Spinal cord (tissue), 10 donors: ENCODE measurements around the gene SMAD1. TPM values are rescaled to one million over a fixed set of nuclear protein-coding genes. Genes with fewer than 3 reads are reported as not detected.
A peak's percentile ranks its signal among the peaks of the same experiment; 100 is the strongest.

Experiments used
- DNase-seq, 6 donors: peaks; one replicate each; pipeline versions ENCODE4 v3.0.0 to v3.0.0-alpha.2; 2013 to 2015; ENCODE audit warnings: low spot score in 6 of 6, low read depth in 4 of 6
- H3K27ac ChIP-seq: one replicate; pipeline ENCODE4 v1.5.1; 2013; ENCODE audit warnings: low read depth, low read length, control low read depth
- H3K27me3 ChIP-seq: one replicate; pipeline ENCODE4 v1.6.1; 2013; ENCODE audit warnings: low read length; ENCODE audit not compliant: control insufficient read depth, insufficient read depth
- H3K36me3 ChIP-seq: one replicate; pipeline ENCODE4 v1.6.1; 2013; ENCODE audit warnings: low read length; ENCODE audit not compliant: control insufficient read depth, insufficient read depth
- H3K4me1 ChIP-seq: one replicate; pipeline ENCODE4 v1.6.1; 2013; ENCODE audit warnings: low read length; ENCODE audit not compliant: control insufficient read depth, insufficient read depth
- H3K4me3 ChIP-seq: one replicate; pipeline ENCODE4 v1.5.1; 2013; ENCODE audit warnings: low read depth, low read length, control low read depth
- H3K9me3 ChIP-seq: one replicate; pipeline ENCODE4 v1.6.1; 2013; ENCODE audit warnings: low read length; ENCODE audit not compliant: control insufficient read depth, insufficient read depth
- WGBS: methylation state at CpG from one replicate; pipeline ENCODE4 v1.1.5; 2013; ENCODE audit warnings: missing lambda C conversion rate; ENCODE audit not compliant: insufficient coverage; 5-methylcytosine and 5-hydroxymethylcytosine counted together
- long read RNA-seq, 4 donors: transcript quantifications; one replicate each; lab custom pipeline, GENCODE V29; 2026
- polyA plus RNA-seq, 2 donors: library from polyadenylated mRNA; unstranded; fragments of 120-200 nt; gene quantifications; one replicate each; pipeline ENCODE4 v1.2.1, GENCODE V29; 2013; ENCODE audit not compliant: insufficient read length in 2 of 2
- total RNA-seq, 2 donors: library from RNA; depleted of rRNA in 1 of 2; stranded (reverse); fragments of 120-200 nt in 1 of 2; fragments of >200 nt in 1 of 2; gene quantifications; one replicate each; pipeline versions ENCODE4 v1.2.3 to v1.2.4, GENCODE V29; 2013 to 2014
- donor health status: healthy.

SMAD1 gene
- 10 to 100 TPM; 33.8 to 43.3 TPM for total RNA-seq
- 10 to 100 TPM; 39.9 to 47.7 TPM for polyA plus RNA-seq
- long read RNA-seq, donor 1, transcript SMAD1-201 (7 exons, 1,966 nt): major isoform, 10 of 15 reads
- long read RNA-seq, donor 1, partial matches to known transcripts: 0 of 15 reads
- long read RNA-seq, donor 1, other reads (novel, unspliced or antisense): 0 of 15 reads
- long read RNA-seq, donor 2, partial matches to known transcripts: 0 of 5 reads
- long read RNA-seq, donor 2, other reads (novel, unspliced or antisense): 0 of 5 reads
- long read RNA-seq, donor 3, partial matches to known transcripts: 5 of 10 reads
- long read RNA-seq, donor 3, other reads (novel, unspliced or antisense): 0 of 10 reads
- long read RNA-seq, donor 4, transcript SMAD1-201 (7 exons, 1,966 nt): major isoform, 7 of 14 reads
- long read RNA-seq, donor 4, partial matches to known transcripts: 6 of 14 reads
- long read RNA-seq, donor 4, other reads (novel, unspliced or antisense): 0 of 14 reads

GRCh38 chr4:145481164-145481941 lies at the start of gene SMAD1:
Gene SMAD1, plus strand, starts transcription at chr4:145481853. Its CDS starts 32,761 bp downstream, at chr4:145514614.
- H3K27me3 ChIP-seq: no peaks in the 10 kb centered on the region
- H3K27ac ChIP-seq: peak within 1 kb of the TSS; percentile 78
- DNase-seq: peak in 5 of 6 donors; percentile 62 to 95 (median 80)
- H3K4me1 ChIP-seq: no peaks in the 10 kb centered on the region
- no peaks in the 10 kb centered on the region for H3K36me3 ChIP-seq
- under 1% methylated on average over 57 of the region's 65 CpGs for WGBS
- H3K9me3 ChIP-seq: no peaks in the 10 kb centered on the region
- peak within 1 kb of the TSS; percentile 70 for H3K4me3 ChIP-seq

GRCh38 chr4:145433684-145434083 lies 48.0 kb upstream of the SMAD1 start:
- Histone ChIP-seq H3K9me3 (no peaks in the 10 kb centered on the region), H3K4me3 (no peak overlapping the region), H3K27me3 (no peaks in the 10 kb centered on the region), H3K4me1 (no peaks in the 10 kb centered on the region), H3K27ac (no peak overlapping the region), H3K36me3 (no peaks in the 10 kb centered on the region)
- no peak for DNase-seq

- H3K4me3 ChIP-seq: no peak overlapping the region
Observed at GRCh38 chr4:145435646-145436045, 46.0 kb upstream of the SMAD1 start.

DNA sequence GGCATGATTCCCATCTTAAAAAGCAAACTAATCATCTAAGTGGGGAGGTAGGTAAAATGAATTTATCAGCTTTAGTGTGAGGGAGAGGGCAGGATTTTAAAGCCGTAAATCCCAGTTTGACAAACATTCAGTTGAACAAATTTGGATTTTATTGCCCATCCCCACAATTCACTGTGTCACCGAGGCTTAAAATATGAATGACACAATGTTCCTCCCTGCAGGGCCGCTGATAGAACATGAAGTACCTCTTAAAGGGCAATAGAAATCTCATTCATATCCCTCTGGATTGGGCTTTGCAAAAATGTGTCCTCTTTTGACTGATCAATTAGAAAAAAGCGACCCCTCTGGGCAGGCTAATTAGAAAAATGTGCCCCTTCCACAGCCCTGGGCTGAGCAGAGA lies 45.5 kb upstream of the SMAD1 start:
- no peak overlapping the region for H3K27ac ChIP-seq
- no peaks in the 10 kb centered on the region for H3K9me3 ChIP-seq
- H3K36me3 ChIP-seq: no peaks in the 10 kb centered on the region
- H3K27me3 ChIP-seq: no peaks in the 10 kb centered on the region
- peak in 1 of 6 donors; percentile 19 for DNase-seq
- 61% methylated on average over 2 of the region's 4 CpGs for whole genome bisulfite sequencing
- no peaks in the 10 kb centered on the region for H3K4me1 ChIP-seq
- no peak overlapping the region for H3K4me3 ChIP-seq

More at GRCh38 chr4:145435646-145436045, 46.0 kb upstream of the SMAD1 start:
- WGBS: 100% methylated on average over 1 of the region's 3 CpGs
- H3K36me3 ChIP-seq: no peaks in the 10 kb centered on the region
- no peaks in the 10 kb centered on the region for H3K4me1 ChIP-seq
- DNase-seq: no peak
- no peak overlapping the region for H3K27ac ChIP-seq
- H3K27me3 ChIP-seq: no peaks in the 10 kb centered on the region
- no peaks in the 10 kb centered on the region for H3K9me3 ChIP-seq

GRCh38 chr4:145436796-145437195 lies 44.9 kb upstream of the SMAD1 start:
- no peaks in the 10 kb centered on the region for H3K36me3 ChIP-seq
- no peaks in the 10 kb centered on the region for H3K27me3 ChIP-seq
- H3K4me1 ChIP-seq: no peaks in the 10 kb centered on the region
- no peak overlapping the region for H3K27ac ChIP-seq
- WGBS: 20% methylated on average over 1 of the region's 2 CpGs
- no peaks in the 10 kb centered on the region for H3K9me3 ChIP-seq
- peak; percentile 22 to 78 (median 56) for DNase-seq
- no peak overlapping the region for H3K4me3 ChIP-seq

GRCh38 chr4:145437466-145437865 lies 44.2 kb upstream of the SMAD1 start:
- Histone ChIP-seq H3K4me1 (no peaks in the 10 kb centered on the region), H3K27ac (peak overlapping the region; percentile 29), H3K27me3 (no peaks in the 10 kb centered on the region), H3K4me3 (no peak overlapping the region), H3K9me3 (no peaks in the 10 kb centered on the region), H3K36me3 (no peaks in the 10 kb centered on the region)
- WGBS: no CpG with 5 or more reads among the region's 2 CpGs
- no peak for DNase-seq

GRCh38 chr4:145438298-145438697 lies 43.4 kb upstream of the SMAD1 start:
- no peaks in the 10 kb centered on the region for H3K36me3 ChIP-seq
- DNase-seq: peak in 1 of 6 donors; percentile 4
- H3K9me3 ChIP-seq: no peaks in the 10 kb centered on the region
- WGBS: no CpG with 5 or more reads among the region's 4 CpGs
- no peaks in the 10 kb centered on the region for H3K4me1 ChIP-seq
- H3K27me3 ChIP-seq: no peaks in the 10 kb centered on the region
- H3K4me3 ChIP-seq: no peak overlapping the region
- H3K27ac ChIP-seq: no peak overlapping the region

- Histone ChIP-seq H3K27ac (no peak overlapping the region), H3K4me1 (no peaks in the 10 kb centered on the region), H3K27me3 (no peaks in the 10 kb centered on the region), H3K4me3 (no peak overlapping the region), H3K9me3 (no peaks in the 10 kb centered on the region), H3K36me3 (no peaks in the 10 kb centered on the region)
- DNase-seq: no peak
- WGBS: 100% methylated on average over 2 of the region's 5 CpGs
Observed at GRCh38 chr4:145440292-145441007, 41.2 kb upstream of the SMAD1 start.

DNA sequence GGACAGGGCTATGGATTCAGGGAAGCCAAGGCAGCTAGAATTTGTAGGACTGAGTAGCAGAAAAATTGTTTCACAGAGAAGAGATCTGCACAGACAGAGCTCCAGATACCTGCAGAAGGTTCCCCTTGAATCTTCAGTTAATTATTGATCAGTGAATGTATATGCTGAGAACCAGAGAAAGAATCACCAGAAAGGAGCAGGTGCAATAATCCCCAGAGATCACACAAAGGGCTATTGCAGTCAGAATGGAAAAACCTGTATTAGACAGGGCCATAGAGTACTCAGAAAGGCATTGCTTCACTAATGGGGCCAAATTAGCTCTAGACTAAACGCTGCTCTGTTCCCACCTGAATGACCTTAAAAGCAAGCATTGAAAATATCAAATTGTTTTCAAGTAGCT lies 35.5 kb upstream of the SMAD1 start:
- DNase-seq: no peak
- WGBS: no CpG with 5 or more reads among the region's 1 CpG
- H3K9me3 ChIP-seq: no peaks in the 10 kb centered on the region
- no peak overlapping the region for H3K4me3 ChIP-seq
- no peaks in the 10 kb centered on the region for H3K4me1 ChIP-seq
- H3K27me3 ChIP-seq: no peaks in the 10 kb centered on the region
- no peak overlapping the region for H3K27ac ChIP-seq
- no peaks in the 10 kb centered on the region for H3K36me3 ChIP-seq
